HepG2 (cell line): ENCODE data around the gene SEMA4C. TPM values are rescaled to one million over a fixed set of nuclear protein-coding genes. Genes with fewer than 3 reads are reported as not detected.
A peak's percentile ranks its signal among the peaks of the same experiment; 100 is the strongest.

ENCODE experiments used
- ATF1 ChIP-seq: IDR thresholded peaks from 2 replicates; pipeline ENCODE4 v1.6.1; 2016; ENCODE audit warnings: mild to moderate bottlenecking, control low read depth
- ATM ChIP-seq: fragments of 450-650 bp; IDR thresholded peaks from 2 replicates; pipeline ENCODE4 v1.7.1; 2017; ENCODE audit warnings: mild to moderate bottlenecking, borderline replicate concordance
- BORCS8-MEF2B ChIP-seq: sonication (generic); formaldehyde crosslinking; IDR thresholded peaks from 2 replicates; pipeline ENCODE4 v1.8.0; 2022; ENCODE audit warnings: mild to moderate bottlenecking, missing genetic modification reagents
- CCAR2 ChIP-seq: fragments of 200-400 bp; formaldehyde crosslinking; optimal IDR thresholded peaks from 2 replicates; pipeline ENCODE3; 2018; ENCODE audit warnings: low read depth, mild to moderate bottlenecking, low read length, moderate library complexity
- DR1 ChIP-seq: sonication (generic); formaldehyde crosslinking; IDR thresholded peaks from 2 replicates; pipeline ENCODE4 v1.8.0; 2021; ENCODE audit warnings: mild to moderate bottlenecking, missing genetic modification reagents, inconsistent platforms
- FOXM1 ChIP-seq: sonication (generic); formaldehyde crosslinking; IDR thresholded peaks from 2 replicates; pipeline ENCODE4 v1.5.0; 2020; ENCODE audit warnings: missing genetic modification reagents
- HMGA1 ChIP-seq: sonication (generic); formaldehyde crosslinking; conservative IDR thresholded peaks from 2 replicates; pipeline ENCODE4 v1.4.0; 2020; ENCODE audit warnings: missing genetic modification reagents
- KDM3A ChIP-seq: IDR thresholded peaks from 2 replicates; pipeline ENCODE4 v1.6.1; 2018; ENCODE audit warnings: low read depth, missing compliant biosample characterization
- MBNL3 ChIP-seq: fragments of 250-450 bp; sonication (Bioruptor Pico); conservative IDR thresholded peaks from 2 replicates; pipeline ENCODE4 v1.8.0; 2022; ENCODE audit warnings: mild to moderate bottlenecking, inconsistent platforms
- MXI1 ChIP-seq: IDR thresholded peaks from 3 replicates; pipeline ENCODE4 v1.6.1; 2012; ENCODE audit warnings: low read depth, low read length, inconsistent platforms, borderline replicate concordance
- NFYB ChIP-seq: sonication (generic); formaldehyde crosslinking; IDR thresholded peaks from 2 replicates; pipeline ENCODE4 v1.4.0; 2020; ENCODE audit warnings: missing genetic modification reagents
- RFXANK ChIP-seq: IDR thresholded peaks from 2 replicates; pipeline ENCODE4 v1.6.1; 2016
- SMARCC2 ChIP-seq: fragments of 450-650 bp; IDR thresholded peaks from 2 replicates; pipeline ENCODE4 v1.6.1; 2017; ENCODE audit warnings: antibody characterized with exemption, mild to moderate bottlenecking
- TCF7L2 ChIP-seq: IDR thresholded peaks from 2 replicates; pipeline ENCODE4 v1.6.1; 2011; ENCODE audit warnings: mild to moderate bottlenecking, low read depth, low read length, moderate library complexity
- THAP11 ChIP-seq: IDR thresholded peaks from 2 replicates; pipeline ENCODE4 v1.6.1; 2016; ENCODE audit warnings: missing biosample characterization, missing genetic modification reagents
- ZKSCAN5 ChIP-seq: sonication (generic); formaldehyde crosslinking; IDR thresholded peaks from 2 replicates; pipeline ENCODE4 v1.5.1; 2020; ENCODE audit warnings: mild to moderate bottlenecking, missing genetic modification reagents
- ZNF605 ChIP-seq: sonication (generic); formaldehyde crosslinking; IDR thresholded peaks from 2 replicates; pipeline ENCODE4 v1.8.0; 2022; ENCODE audit warnings: mild to moderate bottlenecking, missing genetic modification reagents
- ZNF670 ChIP-seq: sonication (generic); formaldehyde crosslinking; IDR thresholded peaks from 2 replicates; pipeline ENCODE4 v1.8.0; 2022; ENCODE audit warnings: mild to moderate bottlenecking, missing genetic modification reagents, borderline replicate concordance
- ZNF766 ChIP-seq: sonication (generic); formaldehyde crosslinking; IDR thresholded peaks from 2 replicates; pipeline ENCODE4 v1.5.0; 2020; ENCODE audit warnings: missing genetic modification reagents, borderline replicate concordance
- ZNF768 ChIP-seq: sonication (generic); formaldehyde crosslinking; IDR thresholded peaks from 2 replicates; pipeline ENCODE4 v1.4.0; 2020; ENCODE audit warnings: missing genetic modification reagents
- ZNF841 ChIP-seq: sonication (generic); formaldehyde crosslinking; IDR thresholded peaks from 2 replicates; pipeline ENCODE4 v1.8.1; 2023; ENCODE audit warnings: missing genetic modification reagents, borderline replicate concordance
- ZSCAN22 ChIP-seq: sonication (generic); formaldehyde crosslinking; IDR thresholded peaks from 2 replicates; pipeline ENCODE4 v1.4.0; 2020; ENCODE audit warnings: mild to moderate bottlenecking, missing genetic modification reagents
- polyA plus RNA-seq, 8 experiments: library from polyadenylated mRNA; depleted of rRNA in 3 of 8; stranded (reverse) in 7 of 8; unstranded in 1 of 8; fragments of >200 nt; fragmentation: Illumina TruSeq in 4 of 8; extraction: Trizol in 4 of 8; gene quantifications; 2 replicates each; pipeline versions ENCODE4 v1.2.1 to v1.2.3, GENCODE V29; 2011 to 2016; ENCODE audit warnings: low read depth in 4 of 8, missing spikeins in 1 of 8, mixed read lengths in 1 of 8; ENCODE audit not compliant: insufficient read depth in 1 of 8
- total RNA-seq, 5 experiments: library from RNA; depleted of rRNA; stranded (reverse); fragments of >200 nt; fragmentation: Illumina TruSeq; extraction: Trizol; gene quantifications; 2 replicates each; pipeline ENCODE4 v1.2.3, GENCODE V29; 2016; ENCODE audit warnings: low read depth in 1 of 5
- TF ChIP-seq, protein P1 (sequence below): sonication (generic); formaldehyde crosslinking; IDR thresholded peaks from 2 replicates; pipeline ENCODE4 v1.4.0; 2020; ENCODE audit warnings: missing genetic modification reagents, borderline replicate concordance
- TF ChIP-seq, protein P2 (sequence below): sonication (generic); formaldehyde crosslinking; IDR thresholded peaks from 2 replicates; pipeline ENCODE4 v1.4.0; 2020; ENCODE audit warnings: mild to moderate bottlenecking, missing genetic modification reagents
- TF ChIP-seq, protein P3 (sequence below): IDR thresholded peaks from 2 replicates; pipeline ENCODE4 v1.6.1; 2016; ENCODE audit warnings: low read depth, control low read depth
- TF ChIP-seq, protein P4 (sequence below): sonication (generic); formaldehyde crosslinking; IDR thresholded peaks from 2 replicates; pipeline ENCODE4 v1.4.0; 2020; ENCODE audit warnings: mild to moderate bottlenecking, missing genetic modification reagents, borderline replicate concordance

SEMA4C gene
- total and polyA plus RNA-seq, 2 of the 13 experiments (the other 11 are each of a cell fraction or from before 2014, with no cell fraction given): 25.9 to 46.6 TPM

DNA sequence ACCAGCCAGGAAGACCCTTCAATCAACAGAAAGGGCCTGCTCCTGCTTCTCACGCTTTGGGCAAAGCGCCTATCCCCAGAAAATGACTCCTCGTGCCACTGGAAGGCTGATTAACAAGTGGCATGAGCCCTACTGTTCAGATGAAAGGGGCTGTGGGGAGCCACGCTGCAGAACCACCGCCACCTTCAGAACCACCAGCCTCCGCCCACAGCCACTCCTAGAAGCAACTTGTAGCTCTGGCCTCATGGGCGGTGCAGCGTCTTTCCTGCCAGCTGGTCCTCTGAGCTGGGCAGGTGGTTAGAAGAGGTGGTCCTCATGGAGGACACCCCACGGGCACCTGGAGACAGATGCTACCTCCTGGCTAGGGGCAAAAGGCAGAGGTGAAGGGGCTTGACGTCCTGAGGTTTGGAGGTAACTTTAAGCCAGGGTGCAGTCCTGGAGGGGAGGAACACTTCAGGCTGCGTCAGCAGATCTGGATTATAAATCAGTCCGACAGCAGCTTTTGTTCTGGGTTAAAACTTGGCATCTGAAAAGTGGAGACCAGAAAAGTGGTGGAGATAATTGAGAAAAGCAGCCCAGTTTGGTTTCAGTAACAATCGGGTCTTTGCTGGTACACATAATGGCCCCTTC is 861 bp upstream of the SEMA4C start (continued):
- no peak for TF ChIP-seq ZNF841 (CRISPR knock-in tag)
- no peak for TF ChIP-seq HMGA1
- no peak for TF ChIP-seq THAP11 (CRISPR knock-in tag)
- no peak for TF ChIP-seq FOXM1
- no peak for TF ChIP-seq ZNF670
- peak; percentile 43; the same call in 1 of the 2 replicates for TF ChIP-seq ZNF768 (CRISPR knock-in tag)
- TF ChIP-seq BORCS8-MEF2B (CRISPR knock-in tag): no peak
- TF ChIP-seq RFXANK (CRISPR knock-in tag): no peak
- no peak for TF ChIP-seq KDM3A (CRISPR knock-in tag)
- TF ChIP-seq, protein P1, sequence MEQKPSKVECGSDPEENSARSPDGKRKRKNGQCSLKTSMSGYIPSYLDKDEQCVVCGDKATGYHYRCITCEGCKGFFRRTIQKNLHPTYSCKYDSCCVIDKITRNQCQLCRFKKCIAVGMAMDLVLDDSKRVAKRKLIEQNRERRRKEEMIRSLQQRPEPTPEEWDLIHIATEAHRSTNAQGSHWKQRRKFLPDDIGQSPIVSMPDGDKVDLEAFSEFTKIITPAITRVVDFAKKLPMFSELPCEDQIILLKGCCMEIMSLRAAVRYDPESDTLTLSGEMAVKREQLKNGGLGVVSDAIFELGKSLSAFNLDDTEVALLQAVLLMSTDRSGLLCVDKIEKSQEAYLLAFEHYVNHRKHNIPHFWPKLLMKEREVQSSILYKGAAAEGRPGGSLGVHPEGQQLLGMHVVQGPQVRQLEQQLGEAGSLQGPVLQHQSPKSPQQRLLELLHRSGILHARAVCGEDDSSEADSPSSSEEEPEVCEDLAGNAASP (CRISPR knock-in tag): no peak
- TF ChIP-seq ZNF766 (CRISPR knock-in tag): no peak
- TF ChIP-seq ATM: no peak
- TF ChIP-seq TCF7L2: no peak
- no peak for TF ChIP-seq SMARCC2
- TF ChIP-seq ZSCAN22 (CRISPR knock-in tag): peak; percentile 74; the same call in 1 of the 2 replicates
- TF ChIP-seq, protein P2, sequence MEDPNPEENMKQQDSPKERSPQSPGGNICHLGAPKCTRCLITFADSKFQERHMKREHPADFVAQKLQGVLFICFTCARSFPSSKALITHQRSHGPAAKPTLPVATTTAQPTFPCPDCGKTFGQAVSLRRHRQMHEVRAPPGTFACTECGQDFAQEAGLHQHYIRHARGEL (CRISPR knock-in tag): 0 out of 2 replicates have a peak, but pooled peaks have one; percentile 34
- TF ChIP-seq NFYB: no peak
- TF ChIP-seq, protein P3, sequence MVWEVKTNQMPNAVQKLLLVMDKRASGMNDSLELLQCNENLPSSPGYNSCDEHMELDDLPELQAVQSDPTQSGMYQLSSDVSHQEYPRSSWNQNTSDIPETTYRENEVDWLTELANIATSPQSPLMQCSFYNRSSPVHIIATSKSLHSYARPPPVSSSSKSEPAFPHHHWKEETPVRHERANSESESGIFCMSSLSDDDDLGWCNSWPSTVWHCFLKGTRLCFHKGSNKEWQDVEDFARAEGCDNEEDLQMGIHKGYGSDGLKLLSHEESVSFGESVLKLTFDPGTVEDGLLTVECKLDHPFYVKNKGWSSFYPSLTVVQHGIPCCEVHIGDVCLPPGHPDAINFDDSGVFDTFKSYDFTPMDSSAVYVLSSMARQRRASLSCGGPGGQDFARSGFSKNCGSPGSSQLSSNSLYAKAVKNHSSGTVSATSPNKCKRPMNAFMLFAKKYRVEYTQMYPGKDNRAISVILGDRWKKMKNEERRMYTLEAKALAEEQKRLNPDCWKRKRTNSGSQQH (CRISPR knock-in tag): no peak
- TF ChIP-seq MXI1: no peak
- no peak for TF ChIP-seq ATF1 (CRISPR knock-in tag)
- no peak for TF ChIP-seq DR1
- TF ChIP-seq CCAR2: no peak
- TF ChIP-seq ZKSCAN5: no peak
- TF ChIP-seq MBNL3 (CRISPR knock-in tag): no peak
- peak; percentile 51; the same call in 1 of the 2 replicates for TF ChIP-seq ZNF605 (CRISPR knock-in tag)
- TF ChIP-seq, protein P4, sequence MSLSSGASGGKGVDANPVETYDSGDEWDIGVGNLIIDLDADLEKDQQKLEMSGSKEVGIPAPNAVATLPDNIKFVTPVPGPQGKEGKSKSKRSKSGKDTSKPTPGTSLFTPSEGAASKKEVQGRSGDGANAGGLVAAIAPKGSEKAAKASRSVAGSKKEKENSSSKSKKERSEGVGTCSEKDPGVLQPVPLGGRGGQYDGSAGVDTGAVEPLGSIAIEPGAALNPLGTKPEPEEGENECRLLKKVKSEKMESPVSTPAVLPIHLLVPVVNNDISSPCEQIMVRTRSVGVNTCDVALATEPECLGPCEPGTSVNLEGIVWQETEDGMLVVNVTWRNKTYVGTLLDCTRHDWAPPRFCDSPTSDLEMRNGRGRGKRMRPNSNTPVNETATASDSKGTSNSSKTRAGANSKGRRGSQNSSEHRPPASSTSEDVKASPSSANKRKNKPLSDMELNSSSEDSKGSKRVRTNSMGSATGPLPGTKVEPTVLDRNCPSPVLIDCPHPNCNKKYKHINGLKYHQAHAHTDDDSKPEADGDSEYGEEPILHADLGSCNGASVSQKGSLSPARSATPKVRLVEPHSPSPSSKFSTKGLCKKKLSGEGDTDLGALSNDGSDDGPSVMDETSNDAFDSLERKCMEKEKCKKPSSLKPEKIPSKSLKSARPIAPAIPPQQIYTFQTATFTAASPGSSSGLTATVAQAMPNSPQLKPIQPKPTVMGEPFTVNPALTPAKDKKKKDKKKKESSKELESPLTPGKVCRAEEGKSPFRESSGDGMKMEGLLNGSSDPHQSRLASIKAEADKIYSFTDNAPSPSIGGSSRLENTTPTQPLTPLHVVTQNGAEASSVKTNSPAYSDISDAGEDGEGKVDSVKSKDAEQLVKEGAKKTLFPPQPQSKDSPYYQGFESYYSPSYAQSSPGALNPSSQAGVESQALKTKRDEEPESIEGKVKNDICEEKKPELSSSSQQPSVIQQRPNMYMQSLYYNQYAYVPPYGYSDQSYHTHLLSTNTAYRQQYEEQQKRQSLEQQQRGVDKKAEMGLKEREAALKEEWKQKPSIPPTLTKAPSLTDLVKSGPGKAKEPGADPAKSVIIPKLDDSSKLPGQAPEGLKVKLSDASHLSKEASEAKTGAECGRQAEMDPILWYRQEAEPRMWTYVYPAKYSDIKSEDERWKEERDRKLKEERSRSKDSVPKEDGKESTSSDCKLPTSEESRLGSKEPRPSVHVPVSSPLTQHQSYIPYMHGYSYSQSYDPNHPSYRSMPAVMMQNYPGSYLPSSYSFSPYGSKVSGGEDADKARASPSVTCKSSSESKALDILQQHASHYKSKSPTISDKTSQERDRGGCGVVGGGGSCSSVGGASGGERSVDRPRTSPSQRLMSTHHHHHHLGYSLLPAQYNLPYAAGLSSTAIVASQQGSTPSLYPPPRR (CRISPR knock-in tag): no peak
